HepG2 (cell line): Measurements from ENCODE around the gene DCAF15. TPM values are rescaled to one million over a fixed set of nuclear protein-coding genes. Genes with fewer than 3 reads are reported as not detected.

Experiments used
- ATAC-seq: fragments of 200-7000 bp; cut with Tn5 transposase; 3 replicates; pipeline ENCODE4 v1.9.1; 2020; ENCODE audit warnings: mild to moderate bottlenecking, moderate library complexity
- BruUV-seq: library from RNA; stranded (reverse); fragments of 400-500 nt; replicated peaks from 2 replicates; lab custom pipeline; 2021; lab: Mats Ljungman, UMichigan
- CTCF ChIA-PET: fragments of 300-600 bp; formaldehyde crosslinking; extraction: SDS; loops from one replicate; lab custom pipeline; 2021; ENCODE audit warnings: low total read pairs, inconsistent platforms, low intra/inter-chr PET ratio; lab: Yijun Ruan, JAX
- POLR2A ChIA-PET: fragments of 350-600 bp; sonication (Branson Sonifier 250); formaldehyde crosslinking; loops from one replicate; lab custom pipeline; 2020; ENCODE audit warnings: antibody characterized with exemption, inconsistent platforms; lab: Yijun Ruan, JAX
- DNase-seq: peaks from one replicate; pipeline ENCODE4 v3.0.0-alpha.2; 2015; ENCODE audit warnings: low spot score
- FAIRE-seq: peaks from 3 replicates; lab custom pipeline; 2011; peaks lifted over from hg19 to GRCh38; lab: Jason Lieb, UNC
- H2AFZ ChIP-seq: one replicate; pipeline ENCODE4 v1.6.1; 2011; ENCODE audit warnings: low read length, inconsistent platforms
- H3K27ac ChIP-seq: fragments of 300-600 bp; 3 replicates; pipeline ENCODE4 v1.8.0; 2011; ENCODE audit warnings: mixed run types, mild to moderate bottlenecking, mixed read lengths, low read length, inconsistent platforms; ENCODE audit not compliant: insufficient read depth; ENCODE audit errors: extremely low read length
- H3K27me3 ChIP-seq, 2 experiments: fragments of 200-600 bp in 1 of 2; 2 replicates in 1 of 2; 3 replicates in 1 of 2; pipeline versions ENCODE4 v1.6.0 to v1.8.0; 2011; ENCODE audit warnings: low read length in 2 of 2, mild to moderate bottlenecking in 2 of 2, moderate library complexity in 2 of 2, inconsistent platforms in 1 of 2; ENCODE audit not compliant: insufficient read depth in 2 of 2, control insufficient read depth in 1 of 2
- H3K36me3 ChIP-seq, 2 experiments: fragments of 200-600 bp in 1 of 2; replicated peaks in 1 of 2; 2 replicates in 1 of 2; 3 replicates in 1 of 2; pipeline versions ENCODE4 v1.5.1 to v1.8.0; 2011; ENCODE audit warnings: low read length in 2 of 2, inconsistent platforms in 1 of 2; ENCODE audit not compliant: insufficient read depth in 2 of 2, control insufficient read depth in 1 of 2
- H3K4me1 ChIP-seq: 2 replicates; pipeline ENCODE4 v1.5.1; 2012; ENCODE audit warnings: low read length, inconsistent platforms; ENCODE audit not compliant: insufficient read depth
- H3K4me2 ChIP-seq: 2 replicates; pipeline ENCODE4 v1.6.0; 2011; ENCODE audit warnings: low read depth, low read length, inconsistent platforms
- H3K4me3 ChIP-seq, 3 experiments: fragments of 200-600 bp in 1 of 3; sonication (generic), shearing (Covaris generic) in 1 of 3; replicated peaks in 1 of 3; 2 replicates each; pipeline ENCODE4 v1.5.1; 2011 to 2016; ENCODE audit warnings: low read length in 3 of 3, inconsistent platforms in 2 of 3, low read depth in 2 of 3, mild to moderate bottlenecking in 2 of 3, control low read depth in 1 of 3, mixed read lengths in 1 of 3; ENCODE audit not compliant: insufficient read depth in 1 of 3
- H3K79me2 ChIP-seq: one replicate; pipeline ENCODE4 v1.6.1; 2011; ENCODE audit warnings: low read length, inconsistent platforms; ENCODE audit not compliant: insufficient read depth
- H3K9ac ChIP-seq: 2 replicates; pipeline ENCODE4 v1.6.0; 2011; ENCODE audit warnings: mild to moderate bottlenecking, low read depth, low read length, inconsistent platforms; ENCODE audit not compliant: insufficient read depth
- H3K9me3 ChIP-seq: 2 replicates; pipeline ENCODE4 v1.5.1; 2012; ENCODE audit warnings: mild to moderate bottlenecking, low read length
- H4K20me1 ChIP-seq: 2 replicates; pipeline ENCODE4 v1.6.0; 2011; ENCODE audit warnings: inconsistent platforms, mild to moderate bottlenecking, low read length, moderate library complexity; ENCODE audit not compliant: insufficient read depth
- NFRKB ChIP-seq: fragments of 450-650 bp; IDR thresholded peaks from 2 replicates; pipeline ENCODE4 v1.6.1; 2017
- RBAK ChIP-seq: sonication (generic); formaldehyde crosslinking; IDR thresholded peaks from 2 replicates; pipeline ENCODE4 v1.5.1; 2020; ENCODE audit warnings: mild to moderate bottlenecking, missing genetic modification reagents
- REXO4 ChIP-seq: sonication (generic); formaldehyde crosslinking; IDR thresholded peaks from 2 replicates; pipeline ENCODE4 v1.8.0; 2022; ENCODE audit warnings: missing genetic modification reagents, mild to moderate bottlenecking, borderline replicate concordance
- RFX5 ChIP-seq: IDR thresholded peaks from 2 replicates; pipeline ENCODE4 v1.6.1; 2011; ENCODE audit warnings: low read depth, low read length, improper control_type of control experiment
- STAT5B ChIP-seq: sonication (generic); formaldehyde crosslinking; IDR thresholded peaks from 2 replicates; pipeline ENCODE4 v1.4.0; 2020; ENCODE audit warnings: missing genetic modification reagents
- TRIM24 ChIP-seq: sonication (generic); formaldehyde crosslinking; IDR thresholded peaks from 2 replicates; pipeline ENCODE4 v1.8.0; 2022; ENCODE audit warnings: mild to moderate bottlenecking, missing genetic modification reagents
- ZMYM2 ChIP-seq: sonication (generic); formaldehyde crosslinking; IDR thresholded peaks from 2 replicates; pipeline ENCODE4 v1.8.0; 2022; ENCODE audit warnings: mild to moderate bottlenecking, missing genetic modification reagents
- ZNF646 ChIP-seq: sonication (generic); formaldehyde crosslinking; IDR thresholded peaks from 2 replicates; pipeline ENCODE4 v1.9.0; 2021; ENCODE audit warnings: mild to moderate bottlenecking, missing genetic modification reagents
- ZNF746 ChIP-seq: sonication (generic); formaldehyde crosslinking; IDR thresholded peaks from 2 replicates; pipeline ENCODE4 v1.8.0; 2022; ENCODE audit warnings: mild to moderate bottlenecking, missing genetic modification reagents
- ZNF75D ChIP-seq: sonication (generic); formaldehyde crosslinking; IDR thresholded peaks from 2 replicates; pipeline ENCODE4 v1.8.1; 2023; ENCODE audit warnings: missing genetic modification reagents, mild to moderate bottlenecking, borderline replicate concordance
- WGBS: methylation state at CpG from one replicate; pipeline ENCODE4 v1.1.6; 2017; ENCODE audit warnings: low lambda C conversion rate; 5-methylcytosine and 5-hydroxymethylcytosine counted together
- in situ Hi-C: cut with HindIII; loops from 2 replicates; pipeline ENCODE4 v1.10.0; 2017; ENCODE audit warnings: low pct_unique_long_range_greater_than_20kb; ENCODE audit not compliant: extremely low pct_ligation_motif_present
- intact Hi-C: fragments of 100-400 bp; cut with micrococcal nuclease; formaldehyde crosslinking; loops from one replicate; pipeline ENCODE4 v1.10.0; 2022; ENCODE audit not compliant: unreplicated experiment
- polyA plus RNA-seq, 8 experiments: library from polyadenylated mRNA; depleted of rRNA in 3 of 8; stranded (reverse) in 7 of 8; unstranded in 1 of 8; fragments of >200 nt; fragmentation: Illumina TruSeq in 4 of 8; extraction: Trizol in 4 of 8; gene quantifications; 2 replicates each; pipeline versions ENCODE4 v1.2.1 to v1.2.3, GENCODE V29; 2011 to 2016; ENCODE audit warnings: low read depth in 4 of 8, missing spikeins in 1 of 8, mixed read lengths in 1 of 8; ENCODE audit not compliant: insufficient read depth in 1 of 8
- total RNA-seq, 5 experiments: library from RNA; depleted of rRNA; stranded (reverse); fragments of >200 nt; fragmentation: Illumina TruSeq; extraction: Trizol; gene quantifications; 2 replicates each; pipeline ENCODE4 v1.2.3, GENCODE V29; 2016; ENCODE audit warnings: low read depth in 1 of 5
- TF ChIP-seq, protein P1 (sequence below): sonication (generic); formaldehyde crosslinking; IDR thresholded peaks from 2 replicates; pipeline ENCODE4 v1.4.0; 2020; ENCODE audit warnings: missing genetic modification reagents, borderline replicate concordance
- TF ChIP-seq, protein P2 (sequence below): sonication (generic); formaldehyde crosslinking; IDR thresholded peaks from 2 replicates; pipeline ENCODE4; 2020; ENCODE audit warnings: missing genetic modification reagents, mild to moderate bottlenecking, borderline replicate concordance

The DCAF15 gene
- total and polyA plus RNA-seq, 2 of the 13 experiments (the other 11 are each of a cell fraction or from before 2014, with no cell fraction given): 13.6 to 14.0 TPM

DNA sequence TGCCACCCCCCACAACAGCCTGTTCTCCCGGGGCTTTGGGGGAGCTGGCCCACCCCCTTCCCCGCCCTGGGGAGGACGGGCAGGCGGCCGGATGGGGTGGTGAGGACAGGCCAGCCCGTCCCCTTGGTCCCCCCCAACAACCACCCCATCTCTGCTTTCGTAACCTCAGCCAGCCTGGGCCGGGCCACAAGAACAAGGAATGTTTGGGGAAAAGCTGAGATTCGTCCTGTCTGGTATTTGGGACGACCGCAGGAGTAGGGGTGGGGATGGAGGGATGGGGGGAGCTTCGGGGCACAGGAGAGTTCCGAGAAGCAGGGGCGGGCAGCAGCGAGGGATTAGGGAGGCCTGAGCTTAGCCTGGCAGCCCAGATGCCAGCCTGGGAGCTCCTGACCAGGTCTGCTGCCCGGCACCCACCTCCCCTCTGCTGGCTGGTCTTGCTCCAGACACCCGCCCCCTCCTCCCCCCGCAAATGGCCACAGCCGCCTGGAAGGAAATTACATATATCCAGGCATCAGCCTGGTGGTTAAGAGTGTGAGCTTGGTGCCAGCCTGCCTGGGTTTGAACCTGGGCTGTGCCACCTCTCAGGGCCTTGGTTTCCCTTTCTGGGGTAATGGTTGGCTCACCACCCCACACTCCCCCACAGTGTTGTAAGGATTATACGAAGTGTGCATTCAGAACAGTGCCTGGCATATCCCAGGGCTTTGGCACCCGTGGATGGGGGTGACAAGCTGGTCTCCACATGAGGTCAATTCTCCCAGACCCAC, 13.8 kb upstream of the DCAF15 start, which contains the start of gene PODNL1:
Gene PODNL1 (minus strand): TSS at position 117 of the 764 bp plus-strand sequence. CDS start 236 bp downstream, outside the sequence.
- DNase-seq (no peak), FAIRE-seq (no peak), ATAC-seq (0 out of 3 replicates have a peak, but pooled peaks have one; percentile 6)
- Histone ChIP-seq H3K4me2 (peak within 1 kb of the TSS; percentile 32), H3K79me2 (no peaks in the 10 kb centered on the region), H3K27ac (no peak within 1 kb of the TSS), H3K9me3 (no peaks in the 10 kb centered on the region), H2AFZ (no peak within 1 kb of the TSS), H3K4me3 (peak within 1 kb of the TSS in 1 of 3 experiments; percentile 16; a peak in 1 of 6 replicates), H3K4me1 (peaks cover 12% of the 10 kb centered on the region), H3K27me3 (peaks cover 4 to 17% of the 10 kb centered on the region in 2 experiments; a peak in 3 of 5 replicates), H3K9ac (no peak within 1 kb of the TSS)
- POLR2A ChIA-PET: interaction anchor here (0.6 kb wide), 1 partner anchor 480 kb away, joined by 4 read pairs; no protein-coding TSS in a partner anchor
- in situ Hi-C loops: no loop called here
- no peak for TF ChIP-seq ZNF646 (CRISPR knock-in tag)
- no peak for TF ChIP-seq TRIM24 (CRISPR knock-in tag)
- no peak for TF ChIP-seq RBAK (CRISPR knock-in tag)
- TF ChIP-seq ZNF746: no peak
- TF ChIP-seq, protein P1, sequence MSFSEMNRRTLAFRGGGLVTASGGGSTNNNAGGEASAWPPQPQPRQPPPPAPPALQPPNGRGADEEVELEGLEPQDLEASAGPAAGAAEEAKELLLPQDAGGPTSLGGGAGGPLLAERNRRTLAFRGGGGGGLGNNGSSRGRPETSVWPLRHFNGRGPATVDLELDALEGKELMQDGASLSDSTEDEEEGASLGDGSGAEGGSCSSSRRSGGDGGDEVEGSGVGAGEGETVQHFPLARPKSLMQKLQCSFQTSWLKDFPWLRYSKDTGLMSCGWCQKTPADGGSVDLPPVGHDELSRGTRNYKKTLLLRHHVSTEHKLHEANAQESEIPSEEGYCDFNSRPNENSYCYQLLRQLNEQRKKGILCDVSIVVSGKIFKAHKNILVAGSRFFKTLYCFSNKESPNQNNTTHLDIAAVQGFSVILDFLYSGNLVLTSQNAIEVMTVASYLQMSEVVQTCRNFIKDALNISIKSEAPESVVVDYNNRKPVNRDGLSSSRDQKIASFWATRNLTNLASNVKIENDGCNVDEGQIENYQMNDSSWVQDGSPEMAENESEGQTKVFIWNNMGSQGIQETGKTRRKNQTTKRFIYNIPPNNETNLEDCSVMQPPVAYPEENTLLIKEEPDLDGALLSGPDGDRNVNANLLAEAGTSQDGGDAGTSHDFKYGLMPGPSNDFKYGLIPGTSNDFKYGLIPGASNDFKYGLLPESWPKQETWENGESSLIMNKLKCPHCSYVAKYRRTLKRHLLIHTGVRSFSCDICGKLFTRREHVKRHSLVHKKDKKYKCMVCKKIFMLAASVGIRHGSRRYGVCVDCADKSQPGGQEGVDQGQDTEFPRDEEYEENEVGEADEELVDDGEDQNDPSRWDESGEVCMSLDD: no peak
- TF ChIP-seq REXO4 (CRISPR knock-in tag): no peak
- no peak for TF ChIP-seq ZMYM2 (CRISPR knock-in tag)
- no peak for TF ChIP-seq NFRKB
- TF ChIP-seq STAT5B: no peak
- TF ChIP-seq, protein P2, sequence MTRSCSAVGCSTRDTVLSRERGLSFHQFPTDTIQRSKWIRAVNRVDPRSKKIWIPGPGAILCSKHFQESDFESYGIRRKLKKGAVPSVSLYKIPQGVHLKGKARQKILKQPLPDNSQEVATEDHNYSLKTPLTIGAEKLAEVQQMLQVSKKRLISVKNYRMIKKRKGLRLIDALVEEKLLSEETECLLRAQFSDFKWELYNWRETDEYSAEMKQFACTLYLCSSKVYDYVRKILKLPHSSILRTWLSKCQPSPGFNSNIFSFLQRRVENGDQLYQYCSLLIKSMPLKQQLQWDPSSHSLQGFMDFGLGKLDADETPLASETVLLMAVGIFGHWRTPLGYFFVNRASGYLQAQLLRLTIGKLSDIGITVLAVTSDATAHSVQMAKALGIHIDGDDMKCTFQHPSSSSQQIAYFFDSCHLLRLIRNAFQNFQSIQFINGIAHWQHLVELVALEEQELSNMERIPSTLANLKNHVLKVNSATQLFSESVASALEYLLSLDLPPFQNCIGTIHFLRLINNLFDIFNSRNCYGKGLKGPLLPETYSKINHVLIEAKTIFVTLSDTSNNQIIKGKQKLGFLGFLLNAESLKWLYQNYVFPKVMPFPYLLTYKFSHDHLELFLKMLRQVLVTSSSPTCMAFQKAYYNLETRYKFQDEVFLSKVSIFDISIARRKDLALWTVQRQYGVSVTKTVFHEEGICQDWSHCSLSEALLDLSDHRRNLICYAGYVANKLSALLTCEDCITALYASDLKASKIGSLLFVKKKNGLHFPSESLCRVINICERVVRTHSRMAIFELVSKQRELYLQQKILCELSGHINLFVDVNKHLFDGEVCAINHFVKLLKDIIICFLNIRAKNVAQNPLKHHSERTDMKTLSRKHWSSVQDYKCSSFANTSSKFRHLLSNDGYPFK (CRISPR knock-in tag): no peak
- TF ChIP-seq ZNF75D (CRISPR knock-in tag): no peak
- TF ChIP-seq RFX5: no peak
- TF ChIP-seq, all 625 proteins: peak for 0
- intact Hi-C loops: no loop called here
- H4K20me1 ChIP-seq: no peaks in the 10 kb centered on the region
- 3% methylated on average over 13 of the region's 21 CpGs for WGBS
- CTCF ChIA-PET: no interaction called here
- no TSS peak for BruUV-seq
- no peaks in the 10 kb centered on the region for H3K36me3 ChIP-seq
